ENCODE results near the gene LDB2. TPM values are rescaled to one million over a fixed set of nuclear protein-coding genes. Genes with fewer than 3 reads are reported as not detected.

Gene LDB2
- total RNA-seq, 1 donor from 2014 or later: 155 TPM

DNA sequence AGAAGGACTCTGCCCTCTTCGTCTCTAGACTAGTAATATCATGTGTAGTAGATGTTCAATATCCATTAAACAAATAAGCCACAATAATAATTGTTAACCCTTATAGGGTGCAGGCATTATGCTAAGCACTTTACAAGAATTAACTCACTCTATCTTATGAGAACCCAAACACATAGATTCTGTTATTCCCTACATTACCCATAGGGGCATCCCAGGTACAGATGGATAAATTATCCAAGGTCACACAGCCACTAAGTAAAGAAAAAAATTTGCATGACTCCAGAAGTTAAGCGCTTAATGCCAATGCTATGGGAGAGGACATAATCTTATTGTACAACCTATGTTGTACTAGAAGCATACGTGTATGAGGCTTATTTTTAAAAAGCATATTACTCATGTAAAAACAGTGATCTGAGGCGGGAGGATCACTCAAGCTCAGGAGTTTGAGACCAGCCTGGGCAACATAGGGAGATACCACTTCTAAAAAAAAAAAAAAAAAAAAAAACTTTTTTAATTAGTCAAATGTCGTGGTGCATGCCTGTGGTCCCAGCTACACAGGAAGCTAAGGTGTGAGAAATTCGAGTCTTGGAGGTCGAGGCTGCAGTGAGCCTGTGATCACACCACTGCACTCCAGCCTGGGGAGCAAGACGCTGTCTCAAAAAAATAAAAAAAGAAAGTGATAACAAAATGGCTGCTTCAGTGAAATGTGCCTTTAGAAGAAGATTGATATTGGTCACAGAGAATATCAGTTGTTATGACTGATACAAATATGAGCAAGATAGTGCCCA lies 13.6 kb downstream of the LDB2 start:
- DNase-seq (ENCODE audit: low read depth, low spot score): no peak

- no peak for DNase-seq (ENCODE audit: low read depth, low spot score)
Measured at GRCh38 chr4:16883806-16884205, 14.6 kb downstream of the LDB2 start.

DNA sequence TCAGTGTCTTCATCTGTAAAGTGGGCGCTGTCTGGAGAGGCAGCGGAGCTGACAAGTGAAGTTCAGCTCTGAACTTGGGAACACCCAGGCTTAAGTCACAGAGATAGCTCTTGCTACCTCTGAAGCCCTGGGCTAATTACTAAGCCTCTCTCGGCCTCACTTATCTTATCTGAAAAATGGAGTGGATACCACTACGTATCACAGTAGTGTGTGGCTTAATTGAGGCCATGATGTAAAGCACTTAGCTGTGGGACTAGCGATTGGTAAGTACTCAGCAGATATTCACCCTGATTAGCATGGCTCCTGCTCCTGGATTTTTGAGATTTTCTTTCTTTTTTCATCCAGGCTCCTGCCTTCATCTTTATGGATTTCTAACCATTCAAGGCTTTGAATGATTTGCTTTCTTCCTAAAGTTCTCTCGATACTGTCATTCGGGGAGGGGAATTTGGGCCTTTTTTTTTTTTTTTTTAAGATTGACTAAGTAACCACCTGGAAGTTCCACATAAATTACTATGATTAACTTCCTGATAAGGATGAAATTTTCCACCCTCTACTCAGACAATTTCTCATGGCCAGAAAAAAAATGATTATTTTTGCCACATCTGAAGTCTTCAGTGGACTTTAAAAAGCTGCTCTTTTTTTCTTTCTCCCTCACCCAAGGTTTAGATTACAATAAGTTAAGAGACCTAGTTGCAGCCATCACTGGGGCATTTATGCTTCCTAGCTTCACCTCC lies 17.1 kb downstream of the LDB2 start:
- DNase-seq (ENCODE audit: low read depth, low spot score): no peak

- no peak for DNase-seq (ENCODE audit: low read depth, low spot score)
Measured at GRCh38 chr4:16875487-16875886, 23.0 kb downstream of the LDB2 start.

GRCh38 chr4:16869594-16870245 lies 28.7 kb downstream of the LDB2 start:
- DNase-seq (ENCODE audit: low read depth, low spot score): no peak

DNA sequence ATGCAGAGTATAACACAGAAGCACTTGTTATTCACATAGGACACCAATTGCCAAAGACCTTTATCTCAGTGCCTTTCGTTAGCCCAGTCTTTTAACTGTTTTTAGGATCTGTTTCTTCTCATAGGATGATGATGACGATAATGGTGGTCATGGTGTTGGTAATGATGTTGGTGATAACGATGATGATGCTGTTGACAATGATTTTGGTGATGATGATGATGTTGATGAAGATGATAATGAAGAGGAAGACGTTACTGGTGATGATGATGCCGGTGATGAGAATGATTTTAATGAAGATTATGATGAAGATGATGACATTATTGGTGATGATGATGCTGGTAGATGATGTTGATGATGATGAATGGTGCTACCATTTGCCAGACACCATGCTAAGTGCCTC lies 29.8 kb downstream of the LDB2 start:
- DNase-seq (ENCODE audit: low read depth, low spot score): no peak

DNA sequence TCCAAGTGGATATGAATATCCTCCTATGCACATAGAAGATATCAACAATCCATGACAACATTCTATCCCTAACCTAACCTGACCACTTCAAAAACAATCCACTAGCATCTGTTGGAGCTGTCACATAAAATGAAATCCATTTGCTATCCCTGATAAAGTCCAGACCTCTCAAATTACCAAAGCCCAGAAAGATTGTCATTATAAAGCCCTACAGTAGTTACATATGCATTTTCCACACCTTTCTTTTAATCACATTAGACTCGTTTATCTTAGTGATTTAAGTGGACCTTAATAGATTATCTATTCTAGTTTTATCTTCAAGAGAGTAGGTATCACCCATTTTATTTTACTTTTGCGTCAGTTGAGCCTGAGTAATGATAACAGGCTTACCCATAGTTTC lies 30.6 kb downstream of the LDB2 start:
- DNase-seq (ENCODE audit: low read depth, low spot score): no peak

DNA sequence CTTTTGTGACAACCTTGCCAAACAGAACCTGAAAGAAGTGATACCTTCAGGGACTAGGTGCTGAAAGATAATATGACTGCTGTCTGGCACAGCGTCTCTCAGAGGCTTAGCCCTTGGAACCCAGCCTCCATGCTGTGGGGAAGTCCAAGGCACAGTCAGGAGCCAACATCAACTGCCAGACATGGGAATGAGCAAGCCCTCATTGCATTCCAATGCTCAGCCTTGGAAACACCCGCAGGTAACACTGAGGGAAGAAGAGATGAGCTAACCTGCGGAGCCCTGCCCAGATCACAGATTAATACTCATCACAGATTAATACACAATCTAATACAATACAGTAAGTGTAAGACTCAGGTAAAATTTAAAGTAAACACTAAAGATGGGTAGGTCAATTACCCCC lies 31.5 kb downstream of the LDB2 start:
- no peak for DNase-seq (ENCODE audit: low read depth, low spot score)

GRCh38 chr4:16865897-16866283 lies 32.6 kb downstream of the LDB2 start:
- no peak for DNase-seq (ENCODE audit: low read depth, low spot score)

- no peak for DNase-seq (ENCODE audit: low read depth, low spot score)
Measured at GRCh38 chr4:16865209-16865896, 33.1 kb downstream of the LDB2 start.

DNA sequence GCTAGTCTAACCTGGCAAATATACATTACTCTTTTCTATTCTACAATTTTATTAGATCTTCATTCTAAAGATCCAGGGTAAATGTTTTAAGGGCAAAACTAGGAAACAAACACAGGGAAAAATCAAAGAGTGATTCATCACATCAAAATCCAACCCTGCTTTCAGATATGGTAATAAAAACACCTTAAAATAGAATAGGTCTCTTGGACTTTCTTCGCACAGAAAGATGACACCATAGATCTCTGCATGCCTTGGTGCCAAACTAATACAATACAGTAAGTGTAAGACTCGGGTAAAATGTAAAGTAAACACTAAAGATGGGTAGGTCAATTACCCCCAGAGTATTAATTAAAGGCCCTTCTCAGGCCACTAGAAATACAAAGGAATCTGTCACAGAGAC lies 34.2 kb downstream of the LDB2 start:
- no peak for DNase-seq (ENCODE audit: low read depth, low spot score)

DNA sequence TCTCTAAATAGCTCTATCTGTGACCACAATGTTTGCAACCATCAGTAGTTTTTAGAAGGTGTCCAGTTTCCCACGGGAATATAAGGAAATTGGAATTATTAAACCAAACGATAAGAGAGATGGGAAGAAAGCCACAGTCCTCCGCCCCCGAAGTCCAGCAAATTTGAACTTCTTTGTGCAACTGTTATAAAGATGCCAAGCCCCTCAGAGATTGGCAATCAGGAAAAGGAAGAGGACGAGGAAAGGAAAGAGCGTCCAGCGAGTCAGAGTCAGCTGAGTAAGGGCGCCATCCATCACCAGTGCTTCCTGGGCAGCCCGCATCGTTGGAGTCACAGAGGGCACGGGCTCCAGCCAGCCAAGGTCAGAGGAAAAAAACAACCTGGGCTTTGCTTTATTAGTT lies 35.7 kb downstream of the LDB2 start:
- peak; percentile 77 for DNase-seq (ENCODE audit: low read depth, low spot score)

DNA sequence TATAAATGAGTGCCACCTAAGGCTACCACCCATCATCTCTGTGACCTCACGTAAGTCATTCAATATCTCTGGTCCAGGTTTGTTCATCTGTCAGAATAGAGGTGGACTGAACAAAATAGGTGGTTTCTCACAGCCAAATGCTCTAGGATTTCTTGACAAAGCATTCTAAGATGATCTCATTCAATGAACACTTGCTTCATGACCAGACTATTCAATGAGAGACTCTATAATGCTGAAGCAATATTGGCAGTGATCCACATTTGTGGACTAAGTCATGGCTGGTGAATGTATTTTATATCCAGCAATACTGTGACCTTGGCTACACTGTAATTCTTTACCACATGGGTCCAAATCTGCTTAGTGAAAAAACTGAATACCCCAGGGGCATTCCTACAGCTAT lies 37.9 kb downstream of the LDB2 start:
- DNase-seq (ENCODE audit: low read depth, low spot score): peak; percentile 75

DNA sequence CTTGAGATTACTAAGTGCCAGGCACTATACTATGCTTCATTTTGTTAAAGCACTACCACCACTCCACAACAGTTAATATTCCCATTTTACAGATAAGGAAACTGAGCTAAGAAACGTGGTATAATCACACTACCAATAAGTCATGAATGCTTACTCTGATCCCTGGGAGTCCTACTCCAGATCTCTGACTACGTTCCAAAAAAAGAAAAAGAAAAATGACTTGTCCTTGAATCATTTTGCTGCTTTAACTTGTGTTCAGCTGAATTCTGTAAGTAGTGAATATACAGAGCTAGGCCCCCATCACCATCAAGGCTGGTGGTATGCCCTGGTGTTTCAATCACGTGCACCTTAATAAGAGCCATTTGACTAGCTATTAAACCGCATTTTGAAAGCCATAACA lies 39.4 kb downstream of the LDB2 start:
- no peak for DNase-seq (ENCODE audit: low read depth, low spot score)

DNA sequence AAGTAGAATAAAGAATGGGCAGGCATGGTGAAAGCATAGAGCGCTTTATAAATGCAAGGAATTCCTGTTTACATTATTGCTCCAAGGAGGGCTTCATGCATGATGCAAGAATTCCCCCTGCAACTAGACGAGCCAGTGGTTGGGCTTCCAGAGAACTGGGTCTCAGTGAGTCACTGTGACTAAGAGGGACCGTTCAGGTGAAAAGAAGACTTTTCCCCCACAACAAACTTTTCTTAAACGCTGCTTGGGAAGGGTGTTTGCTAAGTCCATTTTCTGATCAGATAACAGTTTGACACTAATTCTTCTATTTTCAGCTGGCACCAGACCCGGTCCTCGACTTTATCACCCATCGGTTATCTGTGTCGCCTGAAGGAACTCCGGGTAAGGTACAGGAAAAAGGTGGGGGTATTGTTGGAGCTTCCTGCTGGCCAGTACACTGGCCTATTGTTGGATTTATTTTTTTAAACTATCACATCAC lies 40.1 kb downstream of the LDB2 start:
- peak; percentile 93 for DNase-seq (ENCODE audit: low read depth, low spot score)

GRCh38 chr4:16857425-16857824 lies 41.0 kb downstream of the LDB2 start:
- no peak for DNase-seq (ENCODE audit: low read depth, low spot score)

- no peak for DNase-seq (ENCODE audit: low read depth, low spot score)
Measured at GRCh38 chr4:16853640-16854039, 44.8 kb downstream of the LDB2 start.

DNA sequence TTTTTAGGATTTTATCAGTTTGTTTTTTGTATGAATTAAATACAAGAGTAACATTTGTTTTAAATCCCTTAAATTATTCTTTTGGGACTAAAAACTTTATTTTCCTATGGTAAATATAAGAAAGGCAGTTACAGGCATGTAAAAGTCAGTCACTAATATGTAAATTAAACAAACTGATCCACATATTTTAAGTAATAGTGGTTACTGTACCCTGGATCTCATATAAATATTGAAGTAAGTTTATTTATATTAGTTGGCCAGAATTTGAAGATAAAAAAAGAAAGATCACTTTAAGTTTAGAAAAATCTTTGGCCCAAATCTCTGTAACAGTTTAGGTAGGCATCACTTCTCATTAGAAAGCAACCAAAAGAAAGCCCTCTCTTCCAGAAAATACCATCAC lies 45.8 kb downstream of the LDB2 start:
- no peak for DNase-seq (ENCODE audit: low read depth, low spot score)

DNA sequence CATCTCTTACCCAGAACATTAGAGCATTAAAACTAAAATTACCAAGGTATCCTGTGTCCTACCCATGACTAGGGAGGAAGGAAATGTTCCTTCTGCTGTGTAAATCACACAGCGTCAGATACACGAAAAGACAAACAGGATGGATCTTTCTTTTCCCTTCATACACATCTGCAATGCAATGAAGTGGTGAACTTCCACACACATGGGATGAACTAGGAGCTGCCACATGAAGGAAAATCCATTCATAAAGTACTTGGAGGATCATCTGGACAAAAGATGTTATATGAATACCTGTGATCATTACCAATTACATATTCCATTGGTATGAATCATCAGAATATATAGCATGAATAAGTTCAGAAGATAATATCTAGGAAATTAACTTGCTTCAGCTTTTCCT lies 46.2 kb downstream of the LDB2 start:
- no peak for DNase-seq (ENCODE audit: low read depth, low spot score)

DNA sequence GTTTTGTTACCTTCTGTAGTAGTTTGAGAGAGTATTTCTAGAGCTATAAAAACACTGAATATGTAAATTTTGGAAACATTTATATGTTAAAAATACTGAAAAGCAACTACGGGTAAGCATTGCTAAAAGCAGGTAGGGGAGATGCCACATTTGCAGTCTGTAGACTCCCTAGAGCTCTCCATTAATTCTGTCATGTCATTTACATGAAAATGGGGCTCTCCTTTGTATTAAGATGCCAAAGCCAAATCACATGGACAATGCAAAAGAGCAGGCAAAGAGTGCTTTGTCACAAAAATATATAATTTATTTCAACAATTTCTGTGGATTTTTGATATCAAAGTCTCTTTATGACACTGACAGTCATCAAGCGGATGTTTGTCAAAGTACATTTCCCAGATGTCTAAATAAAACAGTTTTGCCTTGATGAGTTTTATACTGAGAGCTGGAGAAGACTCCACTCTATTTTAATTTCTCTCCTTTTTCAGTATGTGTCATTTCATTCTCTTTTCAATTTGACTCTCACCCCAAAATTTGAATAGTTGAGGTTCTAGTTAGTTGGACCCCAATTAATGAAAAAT lies 51.8 kb downstream of the LDB2 start:
- DNase-seq (ENCODE audit: low read depth, low spot score): no peak

DNA sequence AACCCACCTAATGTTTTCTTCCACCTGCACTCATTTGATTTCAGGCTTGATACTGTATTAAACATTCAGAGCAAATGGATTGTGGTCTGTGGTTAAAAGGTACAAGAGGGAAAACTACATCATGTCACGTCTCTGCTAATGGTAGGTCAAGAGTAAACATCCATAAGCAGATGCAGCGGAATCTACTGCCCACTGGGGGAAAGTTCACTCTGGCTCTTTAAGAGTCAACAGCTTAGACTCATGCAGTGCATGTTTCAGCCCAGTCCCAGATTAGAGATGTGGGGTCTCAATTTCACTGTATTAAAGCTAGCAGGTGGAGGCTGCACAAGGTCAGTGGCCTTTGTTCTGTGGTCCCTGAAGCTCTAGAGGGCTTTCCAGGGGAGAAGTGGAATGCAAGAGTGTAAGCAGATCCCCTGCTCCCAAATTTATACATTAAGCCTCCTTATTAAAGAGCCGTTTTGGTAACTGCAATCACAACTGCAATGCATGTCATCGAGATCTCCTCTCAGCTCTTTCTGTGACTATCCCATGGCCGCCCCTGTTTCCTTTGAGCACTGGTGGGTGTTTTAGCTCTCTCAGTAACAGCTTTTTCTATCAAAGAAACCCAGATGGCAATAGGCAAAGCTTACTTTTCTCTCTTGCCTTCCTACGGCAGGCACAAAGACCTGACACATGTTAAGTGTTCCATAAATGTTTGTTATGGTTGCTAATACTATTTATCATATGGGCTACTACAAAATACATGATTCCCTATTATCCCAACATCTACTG lies 53.4 kb downstream of the LDB2 start:
- DNase-seq (ENCODE audit: low read depth, low spot score): no peak
